NT2/D1 (cell line): ENCODE data around the gene INTS1.

Experiments
- YY1 ChIP-seq: IDR thresholded peaks from 2 replicates; pipeline ENCODE4 v1.6.1; 2011; ENCODE audit not compliant: insufficient read length, insufficient read depth
- ZNF274 ChIP-seq: IDR thresholded peaks from 2 replicates; pipeline ENCODE4 v1.6.1; 2011; ENCODE audit warnings: mild to moderate bottlenecking, low read depth, low read length

GRCh38 chr7:1520539-1521234, 16.5 kb upstream of the INTS1 start:
- TF ChIP-seq ZNF274 (no peak), YY1 (no peak)
